Activated gamma-delta T cell treated with anti-CD3 and anti-CD28 coated beads, Interleukin-2, amount 50 U/mL, for 16 hours (primary cell): ENCODE results near the gene AMBN.
"Not testable (repeated sequence)": the region's sequence is repeated elsewhere in the genome, so short reads cannot be mapped to it uniquely, and the experiment has no call there.

ENCODE experiments used
- DNase-seq: peaks from one replicate; pipeline ENCODE4 v3.0.0-alpha.2; 2020; ENCODE audit warnings: low read depth

AMBN gene

GRCh38 chr4:70608324-70608723 lies 16.3 kb downstream of the AMBN start:
- no peak for DNase-seq

- no peak for DNase-seq
These were observed 21.5 kb downstream of the AMBN start for GRCh38 chr4:70613306-70614183.

- no peak for DNase-seq
These were observed 22.1 kb downstream of the AMBN start for GRCh38 chr4:70614184-70614555.

GRCh38 chr4:70619288-70619687 lies 27.2 kb downstream of the AMBN start:
- DNase-seq = no peak

GRCh38 chr4:70619778-70620177 lies 27.7 kb downstream of the AMBN start:
- DNase-seq = no peak

- no peak for DNase-seq
These were observed 31.3 kb downstream of the AMBN start for GRCh38 chr4:70623323-70623722.

GRCh38 chr4:70624226-70624793 lies 32.3 kb downstream of the AMBN start:
- DNase-seq = no peak

GRCh38 chr4:70627620-70628019 lies 35.6 kb downstream of the AMBN start:
- no peak for DNase-seq

- no peak for DNase-seq
These were observed 36.4 kb downstream of the AMBN start, which contains the start of gene ENAM for GRCh38 chr4:70628444-70628843. TSS of gene ENAM (plus strand) at chr4:70628744. CDS start at chr4:70629501, 757 bp downstream.

GRCh38 chr4:70629469-70630090 lies 37.5 kb downstream of the AMBN start:
- DNase-seq = no peak

GRCh38 chr4:70630162-70630561 lies 38.1 kb downstream of the AMBN start:
- no peak for DNase-seq

- DNase-seq = no peak
These were observed 40.0 kb downstream of the AMBN start for GRCh38 chr4:70632028-70632427.

- DNase-seq = no peak
These were observed 42.4 kb downstream of the AMBN start for GRCh38 chr4:70634482-70634881.

- DNase-seq = no peak
These were observed 45.3 kb downstream of the AMBN start for GRCh38 chr4:70637239-70637913.

- DNase-seq = no peak
These were observed 48.1 kb downstream of the AMBN start for GRCh38 chr4:70640192-70640591.

GRCh38 chr4:70650741-70651140 lies 58.7 kb downstream of the AMBN start:
- not testable (repeated sequence) for DNase-seq

GRCh38 chr4:70651864-70652506 lies 59.9 kb downstream of the AMBN start:
- DNase-seq = no peak

GRCh38 chr4:70654605-70655011 lies 62.6 kb downstream of the AMBN start:
- no peak for DNase-seq
